HCT116 (cell line): ENCODE results near the gene ACKR4.

Source experiments
- POLR2A ChIP-seq: IDR thresholded peaks from 2 replicates; pipeline ENCODE4 v1.7.0; 2011; ENCODE audit warnings: borderline replicate concordance; ENCODE audit not compliant: insufficient read depth, insufficient read length; ENCODE audit errors: extremely low read depth
- SP1 ChIP-seq: IDR thresholded peaks from 2 replicates; pipeline ENCODE4 v1.6.1; 2012; ENCODE audit warnings: low read depth
- SRF ChIP-seq: IDR thresholded peaks from 2 replicates; pipeline ENCODE4 v1.6.1; 2012; ENCODE audit warnings: low read depth
- YY1 ChIP-seq: IDR thresholded peaks from 2 replicates; pipeline ENCODE4 v1.6.1; 2011; ENCODE audit warnings: low read length, low read depth, moderate library complexity, mild to moderate bottlenecking; ENCODE audit not compliant: insufficient replicate concordance; ENCODE audit errors: extremely low read depth
- TF ChIP-seq, protein P1 (sequence below), 3 experiments: fragments of 200-600 bp in 1 of 3; sonication (generic) in 1 of 3; IDR thresholded peaks in 2 of 3; conservative IDR thresholded peaks in 1 of 3; 2 replicates each; pipeline ENCODE4 v1.5.1; 2012 to 2017; ENCODE audit warnings: low read depth in 2 of 3, low read length in 2 of 3, antibody characterized with exemption in 1 of 3, borderline replicate concordance in 1 of 3, control low read depth in 1 of 3, mild to moderate bottlenecking in 1 of 3, mixed read lengths in 1 of 3, mixed run types in 1 of 3, moderate library complexity in 1 of 3; ENCODE audit not compliant: insufficient read depth in 1 of 3

DNA sequence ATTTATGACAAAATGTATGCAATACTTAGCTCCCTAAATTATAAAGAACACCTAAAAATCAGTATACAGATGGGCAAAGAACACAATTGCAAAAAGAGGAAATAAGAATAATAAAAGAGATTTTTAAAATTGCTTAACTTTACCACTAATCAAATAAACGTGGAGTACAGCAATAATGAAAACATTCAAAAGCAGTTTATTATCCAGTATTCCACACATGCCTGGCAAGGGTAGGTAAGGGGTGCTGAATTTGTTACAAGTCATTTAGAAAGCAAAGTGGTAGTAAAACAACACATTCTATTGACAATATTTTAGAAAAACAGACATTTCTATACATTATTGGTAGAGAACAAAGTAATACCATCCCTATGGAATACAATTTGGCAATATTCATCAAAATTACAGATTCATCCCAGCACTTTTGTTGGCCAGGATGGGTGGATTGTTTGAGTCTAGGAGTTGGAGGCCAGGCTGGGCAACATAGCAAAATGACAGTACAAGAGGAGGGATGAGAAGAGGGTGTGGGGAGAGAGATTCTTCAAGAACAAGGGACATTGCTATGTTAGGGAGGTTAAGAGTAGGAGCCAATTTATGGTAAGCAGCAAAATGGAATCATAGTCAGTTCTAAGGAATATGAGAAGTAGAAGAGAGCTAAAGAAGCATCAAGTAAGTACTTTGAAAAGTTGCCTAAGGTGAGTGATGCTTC is 3.7 kb upstream of the ACKR4 start:
- TF ChIP-seq, protein P1, sequence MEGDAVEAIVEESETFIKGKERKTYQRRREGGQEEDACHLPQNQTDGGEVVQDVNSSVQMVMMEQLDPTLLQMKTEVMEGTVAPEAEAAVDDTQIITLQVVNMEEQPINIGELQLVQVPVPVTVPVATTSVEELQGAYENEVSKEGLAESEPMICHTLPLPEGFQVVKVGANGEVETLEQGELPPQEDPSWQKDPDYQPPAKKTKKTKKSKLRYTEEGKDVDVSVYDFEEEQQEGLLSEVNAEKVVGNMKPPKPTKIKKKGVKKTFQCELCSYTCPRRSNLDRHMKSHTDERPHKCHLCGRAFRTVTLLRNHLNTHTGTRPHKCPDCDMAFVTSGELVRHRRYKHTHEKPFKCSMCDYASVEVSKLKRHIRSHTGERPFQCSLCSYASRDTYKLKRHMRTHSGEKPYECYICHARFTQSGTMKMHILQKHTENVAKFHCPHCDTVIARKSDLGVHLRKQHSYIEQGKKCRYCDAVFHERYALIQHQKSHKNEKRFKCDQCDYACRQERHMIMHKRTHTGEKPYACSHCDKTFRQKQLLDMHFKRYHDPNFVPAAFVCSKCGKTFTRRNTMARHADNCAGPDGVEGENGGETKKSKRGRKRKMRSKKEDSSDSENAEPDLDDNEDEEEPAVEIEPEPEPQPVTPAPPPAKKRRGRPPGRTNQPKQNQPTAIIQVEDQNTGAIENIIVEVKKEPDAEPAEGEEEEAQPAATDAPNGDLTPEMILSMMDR (IDR thresholded peaks at IDR 0.05 in 2 of 3, conservative IDR thresholded peaks at IDR 0.05 in 1 of 3; ENCODE audit: borderline replicate concordance in 1 of 3, insufficient read depth in 1 of 3, low read depth in 2 of 3, low read length in 2 of 3): no peak
- no peak for TF ChIP-seq SRF
- no peak for TF ChIP-seq POLR2A
- no peak for TF ChIP-seq YY1
- TF ChIP-seq SP1: no peak
